HG03439 (cell line): ENCODE results near the gene IFNA13.
A peak's percentile ranks its signal among the peaks of the same experiment; 100 is the strongest.
"Not testable (repeated sequence)": the region's sequence is repeated elsewhere in the genome, so short reads cannot be mapped to it uniquely, and the experiment has no call there.

Experiments
- ATAC-seq: cut with Tn5 transposase; IDR thresholded peaks from one replicate; pipeline ENCODE4 v1.9.1; 2021; ENCODE audit warnings: mild to moderate bottlenecking, moderate library complexity; ENCODE audit not compliant: unreplicated experiment

The IFNA13 gene

DNA sequence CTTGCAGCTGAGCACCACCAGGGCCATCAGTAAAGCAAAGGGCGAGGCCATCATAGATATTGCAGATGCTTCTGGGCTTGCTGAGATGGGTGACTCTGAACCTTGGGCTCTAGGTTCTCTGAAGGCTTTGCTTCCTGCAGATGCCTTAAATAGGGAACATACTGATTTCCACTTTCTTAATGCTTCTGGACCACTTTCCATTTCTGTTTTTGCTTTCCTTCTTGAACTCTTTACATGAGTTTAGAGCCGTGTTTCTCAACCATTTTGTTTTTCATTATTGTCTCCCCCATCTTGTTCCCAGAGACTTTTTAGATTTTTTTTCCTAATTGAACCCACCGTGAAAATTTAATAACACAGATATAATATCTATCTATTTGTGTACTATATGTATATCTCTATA lies at the start of gene IFNA13:
Gene IFNA13 (minus strand): TSS at position 101 of the 400 bp plus-strand sequence. CDS start 47 bp downstream, at position 54.
- ATAC-seq, result no peak

DNA sequence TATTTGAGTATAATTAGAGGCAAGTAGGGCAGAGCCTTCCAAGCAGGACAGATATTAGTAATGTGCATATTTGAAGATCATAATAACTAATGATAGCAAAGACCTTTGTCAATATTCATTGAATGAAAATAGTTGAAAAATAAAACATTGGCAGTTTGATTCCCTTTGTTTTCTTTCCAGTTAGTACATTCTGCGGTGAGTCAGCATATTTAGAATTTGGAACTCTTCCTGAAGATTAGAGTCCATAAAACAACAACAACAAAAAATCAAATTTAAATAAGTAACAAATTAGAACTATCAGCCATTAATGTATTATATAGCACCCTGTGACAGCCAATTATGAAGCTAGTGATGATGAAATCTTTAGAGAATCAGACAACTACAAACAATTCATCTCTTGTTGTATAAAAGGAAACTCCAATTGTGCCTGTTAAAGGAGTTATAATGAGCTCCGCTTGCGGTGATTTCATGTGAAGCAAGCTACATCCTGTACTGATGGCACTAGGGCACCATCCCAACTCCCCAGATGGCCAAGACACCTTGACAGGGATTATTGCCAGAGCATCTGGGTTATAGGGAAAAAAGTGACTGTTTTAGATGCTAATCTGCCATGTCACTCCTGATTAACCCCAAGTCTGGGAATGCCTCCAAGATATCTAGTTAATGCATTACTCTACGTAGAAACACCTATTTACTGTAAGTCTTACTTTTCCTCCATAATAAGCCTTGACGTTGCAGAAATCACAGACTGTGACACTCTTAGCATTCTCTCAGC lies 47.8 kb upstream of the IFNA13 start:
- ATAC-seq, result no peak

DNA sequence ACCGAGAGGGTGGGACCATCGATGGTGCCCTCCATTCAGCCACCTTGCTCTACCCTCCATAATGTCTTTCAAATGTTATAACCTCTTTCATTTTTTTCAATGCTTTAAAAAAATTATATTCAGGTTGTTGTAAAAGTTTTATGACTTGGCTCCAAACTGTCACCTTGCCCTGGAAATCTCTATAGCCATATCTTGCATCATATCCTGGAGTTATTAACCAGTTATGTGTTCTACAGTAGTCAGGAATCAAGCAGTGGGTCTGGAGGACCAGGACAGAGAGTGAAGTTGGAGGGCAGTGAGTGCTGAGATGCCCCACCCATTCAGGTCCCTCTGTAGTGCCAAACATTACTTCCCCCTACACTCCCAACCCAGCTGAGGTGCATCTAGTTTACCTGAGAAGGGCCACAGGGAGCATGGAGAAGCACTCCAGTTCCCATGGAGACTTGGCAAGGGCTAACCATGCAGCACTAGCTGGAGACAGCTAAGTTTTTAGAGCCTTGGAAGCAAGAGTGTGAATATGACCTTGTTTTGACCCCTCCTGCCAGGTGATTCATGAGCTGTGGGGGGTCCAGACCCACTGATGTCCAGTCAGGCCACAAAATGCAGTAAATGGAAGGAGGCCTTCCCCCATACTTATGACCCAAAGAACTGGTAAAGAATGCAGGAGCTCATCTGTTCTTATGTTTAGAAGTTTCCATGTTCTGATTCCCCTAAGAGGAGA lies 46.5 kb upstream of the IFNA13 start:
- no peak for ATAC-seq

DNA sequence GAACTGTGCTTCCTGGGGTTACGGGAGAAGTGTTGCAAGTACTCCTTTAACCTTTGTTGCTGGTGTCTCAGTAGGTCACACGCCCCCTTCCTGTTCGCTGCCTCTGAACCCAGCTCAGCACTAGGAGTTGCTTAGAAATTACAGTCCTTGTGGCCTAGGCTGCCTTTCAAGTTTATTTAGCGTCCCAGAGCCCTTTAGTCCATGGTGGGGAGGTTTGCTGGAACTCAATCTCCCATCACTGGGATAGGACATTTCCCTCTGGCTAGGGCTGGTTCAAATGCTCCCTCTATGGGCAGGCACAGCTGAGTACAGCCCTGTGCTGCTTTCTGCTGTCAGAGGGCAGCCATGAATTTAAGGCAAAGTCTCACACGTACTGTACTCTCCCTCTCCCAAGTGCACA lies 45.8 kb upstream of the IFNA13 start:
- ATAC-seq, result no peak

DNA sequence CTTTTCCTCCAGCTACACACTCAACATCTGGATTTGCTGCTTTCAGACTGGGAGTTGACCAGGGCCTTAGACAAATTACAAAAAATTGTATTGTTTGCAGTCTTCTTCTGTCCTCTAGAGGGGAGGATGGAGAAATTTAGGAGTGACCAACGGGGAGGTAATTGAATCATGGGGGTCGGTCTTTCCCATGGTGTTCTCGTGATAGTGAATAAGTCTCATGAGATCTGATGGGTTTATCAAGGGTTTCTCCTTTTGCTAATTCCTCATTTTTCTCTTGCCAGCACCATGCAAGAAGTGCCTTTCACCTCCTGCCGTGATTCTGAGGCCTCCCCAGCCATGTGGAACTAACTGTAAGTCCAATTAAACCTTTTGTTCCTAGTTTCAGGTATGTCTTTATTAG lies 45.3 kb upstream of the IFNA13 start:
- no peak for ATAC-seq

DNA sequence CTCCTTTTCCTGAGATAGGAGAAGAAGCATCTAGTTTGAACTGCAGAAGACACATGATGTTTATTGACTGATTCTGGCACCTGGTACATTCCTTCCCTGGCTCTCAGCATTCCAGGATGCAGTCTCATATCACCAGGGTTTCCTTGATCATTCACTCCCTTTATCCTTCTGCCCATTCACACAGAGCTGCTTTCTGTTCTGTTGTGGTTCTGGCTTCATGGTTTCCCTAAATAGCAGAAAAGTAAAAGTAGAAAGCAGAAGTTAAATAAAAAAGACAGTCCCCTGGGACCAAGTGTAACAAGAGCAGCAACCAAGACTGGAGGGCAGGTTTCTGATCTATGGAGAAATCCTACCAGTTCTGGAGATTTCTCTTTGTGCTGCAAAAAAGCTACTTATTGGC lies 44.2 kb upstream of the IFNA13 start:
- no peak for ATAC-seq

DNA sequence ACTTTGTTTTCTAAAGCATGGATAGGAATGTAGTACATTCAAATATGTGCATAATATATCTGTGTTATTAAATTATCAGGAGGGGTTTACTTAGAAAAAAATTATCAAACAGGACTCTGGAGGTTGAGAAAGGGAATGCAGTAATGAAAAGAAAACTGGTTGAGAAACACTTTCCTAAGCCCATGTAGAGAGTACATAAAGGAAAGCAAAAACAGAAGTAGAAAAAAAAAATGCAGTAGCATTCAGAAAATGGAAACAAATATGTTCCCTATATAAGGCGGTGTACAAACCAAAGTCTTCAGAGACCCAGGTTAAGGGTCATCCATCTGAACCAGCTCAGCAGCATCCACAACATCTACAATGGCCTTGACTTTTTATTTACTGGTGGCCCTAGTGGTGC lies 41.0 kb upstream of the IFNA13 start, which contains the start of gene IFNA8:
Gene IFNA8 (plus strand): TSS at position 301 of the 400 bp plus-strand sequence. CDS start 60 bp downstream, at position 361.
- ATAC-seq, result no peak

DNA sequence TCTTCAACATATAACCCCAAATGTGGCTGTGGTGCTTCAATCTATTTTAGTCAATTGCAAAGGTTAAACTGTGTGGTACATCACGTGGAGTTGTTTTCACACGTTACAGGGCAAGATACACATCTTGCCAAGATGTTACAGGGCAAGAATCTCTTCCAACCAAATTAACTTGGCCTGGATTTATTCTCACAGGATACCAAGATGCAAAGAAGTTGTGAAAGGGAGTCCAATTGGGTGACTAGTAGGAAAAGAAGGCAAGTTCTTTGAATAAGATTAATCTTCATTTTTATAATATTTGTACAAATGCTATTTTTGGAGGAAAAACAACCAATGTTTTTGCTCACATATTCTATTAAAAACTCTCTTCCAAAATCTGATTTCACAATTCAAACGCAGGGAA lies 36.3 kb upstream of the IFNA13 start:
- no peak for ATAC-seq

DNA sequence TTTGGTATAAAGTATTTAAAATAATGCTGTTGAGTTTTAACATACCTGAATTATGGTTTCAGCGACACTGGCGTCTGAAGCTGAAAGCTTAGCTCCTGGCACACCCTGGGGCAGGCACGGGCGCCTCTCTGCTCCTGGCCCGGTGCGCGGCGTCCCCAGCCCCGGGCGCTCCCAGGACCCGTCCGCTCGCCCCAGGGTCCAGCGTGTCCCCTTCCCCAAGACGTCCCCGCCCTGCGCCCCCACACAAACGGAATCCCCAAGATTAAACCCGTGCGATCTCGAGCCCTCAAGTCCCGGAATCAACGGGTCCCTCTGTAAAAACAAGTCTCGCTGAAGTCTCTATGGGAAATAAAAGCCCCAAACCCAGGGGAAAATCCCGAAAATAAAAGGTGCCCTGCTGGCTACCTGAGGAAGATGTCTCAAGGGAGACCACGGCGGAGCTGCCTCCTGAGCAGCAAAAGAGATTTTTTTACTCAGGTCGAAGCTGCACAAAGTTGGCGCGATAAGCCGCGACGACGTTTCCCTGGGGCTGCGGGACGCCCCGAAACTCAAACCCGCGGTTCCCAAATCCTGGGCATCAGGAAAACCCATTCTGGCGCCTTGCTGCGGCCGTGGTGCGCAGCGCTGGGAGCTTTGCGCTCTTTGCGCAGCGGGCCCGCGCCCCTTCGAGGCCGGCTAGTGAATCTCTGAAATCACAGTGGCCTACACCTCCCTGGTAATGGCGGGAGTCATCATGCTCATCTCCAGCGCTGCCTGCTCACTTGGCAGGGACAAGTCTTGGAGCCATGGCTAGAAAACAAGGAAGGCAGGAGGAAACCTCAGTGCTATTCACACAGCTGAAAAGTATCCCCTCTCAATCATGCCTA lies 34.8 kb upstream of the IFNA13 start:
- ATAC-seq, result no peak

DNA sequence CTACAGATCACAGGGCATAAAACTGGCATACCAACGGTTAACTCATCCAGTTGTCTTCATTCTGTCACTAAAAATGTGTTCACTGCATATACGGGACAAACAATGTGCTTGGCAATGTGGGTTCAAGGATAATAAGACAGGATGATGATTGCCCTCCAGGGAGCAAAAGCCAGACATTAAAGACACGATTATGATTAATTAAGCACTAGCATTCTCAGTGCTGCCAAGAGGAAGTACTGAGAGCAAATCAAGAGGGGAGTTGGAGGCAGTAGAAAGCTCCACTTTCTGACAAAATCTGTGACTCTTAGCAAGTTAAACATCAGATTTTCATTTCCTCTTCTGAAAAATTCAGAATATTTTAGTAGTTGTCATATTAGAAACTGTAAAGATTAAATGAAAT lies 32.1 kb upstream of the IFNA13 start:
- ATAC-seq, result no peak

DNA sequence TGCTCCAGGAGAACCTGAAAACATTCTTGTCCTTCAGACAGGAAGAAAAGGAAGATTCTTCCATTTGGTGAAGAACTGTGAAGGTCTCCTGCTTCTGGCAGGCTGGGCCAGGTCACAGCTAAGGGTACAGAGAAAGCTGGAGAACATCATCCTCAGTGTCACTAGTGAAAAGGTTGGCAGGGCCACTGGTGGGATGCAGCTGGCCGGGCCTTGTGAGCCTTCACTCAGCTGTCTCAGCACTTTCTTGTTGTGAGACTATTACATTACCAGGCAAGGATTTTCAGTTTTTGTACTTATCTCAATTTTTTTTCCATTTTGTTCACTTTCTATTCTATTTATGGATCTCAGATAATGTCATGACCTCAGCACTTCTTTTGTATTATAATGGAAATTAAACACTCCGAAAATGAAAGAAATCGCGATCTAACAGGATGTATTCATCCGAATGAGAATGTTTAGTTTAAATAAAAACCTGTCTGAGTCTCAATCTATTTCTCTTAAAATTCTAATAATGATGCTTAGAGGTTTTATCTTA lies 31.2 kb upstream of the IFNA13 start:
- ATAC-seq, result no peak

DNA sequence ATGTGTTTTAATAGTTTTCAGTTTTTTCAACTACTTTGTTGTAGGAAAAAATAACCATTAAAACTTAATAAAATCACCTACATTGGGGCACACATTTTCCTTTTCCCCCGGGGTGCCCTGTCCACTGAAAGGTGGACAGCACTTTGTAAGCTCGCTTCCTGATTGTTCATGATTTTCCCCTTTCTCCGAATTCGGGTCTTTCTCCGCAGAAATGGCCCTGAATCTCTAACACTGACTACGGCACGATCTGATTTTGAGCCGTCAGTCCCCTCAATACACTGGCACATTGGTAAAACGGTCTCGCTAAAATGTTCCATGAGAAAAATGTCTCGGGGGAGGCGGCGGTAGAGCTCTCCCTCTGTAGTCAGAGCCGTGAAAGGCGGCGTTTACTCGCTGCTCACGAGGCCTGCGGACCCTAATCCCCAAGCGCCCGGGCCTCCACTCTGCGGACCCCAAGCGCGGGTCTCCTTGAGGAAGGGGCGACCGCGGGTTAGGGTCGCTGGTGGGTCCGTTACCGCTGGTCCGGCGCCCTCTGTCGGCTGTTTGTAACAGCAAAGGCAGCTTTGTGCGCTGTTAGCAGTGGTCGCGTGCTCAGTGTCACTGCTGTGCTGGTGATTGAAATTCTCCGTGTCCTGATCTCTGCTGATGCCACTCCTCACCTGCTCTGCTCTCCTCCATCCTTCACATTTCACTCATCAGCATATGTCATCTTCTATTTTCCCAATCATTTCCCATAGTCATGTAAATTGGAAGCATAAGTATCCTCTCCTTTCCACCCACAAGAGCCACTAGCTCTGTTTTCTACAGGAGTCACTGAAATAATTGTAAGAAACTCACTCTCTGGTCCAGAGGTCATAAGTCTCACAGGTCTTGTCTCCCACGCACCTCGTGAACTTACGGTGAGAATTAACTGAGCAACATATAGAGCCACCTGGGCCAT lies 28.2 kb upstream of the IFNA13 start:
- ATAC-seq, result peak; percentile 70

DNA sequence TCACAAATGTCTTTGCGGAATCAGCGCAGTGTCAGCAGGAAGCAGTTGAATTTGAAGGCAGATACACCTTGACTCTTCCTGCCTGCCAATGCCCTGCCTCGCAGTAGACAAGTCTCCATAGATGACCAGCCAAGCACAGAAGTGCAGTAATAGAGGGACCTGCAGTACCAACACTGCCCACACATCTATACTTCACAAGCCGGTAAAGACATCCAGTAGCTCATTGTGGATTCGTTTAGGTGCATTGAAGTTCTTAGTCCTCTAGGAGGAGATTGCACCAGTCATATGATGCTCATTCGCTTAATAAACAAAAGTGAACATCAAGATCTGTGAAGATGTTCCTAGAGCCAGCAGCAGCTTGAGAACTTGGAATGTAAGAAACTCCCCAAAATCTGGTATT lies 24.4 kb upstream of the IFNA13 start:
- ATAC-seq, result peak; percentile 55

DNA sequence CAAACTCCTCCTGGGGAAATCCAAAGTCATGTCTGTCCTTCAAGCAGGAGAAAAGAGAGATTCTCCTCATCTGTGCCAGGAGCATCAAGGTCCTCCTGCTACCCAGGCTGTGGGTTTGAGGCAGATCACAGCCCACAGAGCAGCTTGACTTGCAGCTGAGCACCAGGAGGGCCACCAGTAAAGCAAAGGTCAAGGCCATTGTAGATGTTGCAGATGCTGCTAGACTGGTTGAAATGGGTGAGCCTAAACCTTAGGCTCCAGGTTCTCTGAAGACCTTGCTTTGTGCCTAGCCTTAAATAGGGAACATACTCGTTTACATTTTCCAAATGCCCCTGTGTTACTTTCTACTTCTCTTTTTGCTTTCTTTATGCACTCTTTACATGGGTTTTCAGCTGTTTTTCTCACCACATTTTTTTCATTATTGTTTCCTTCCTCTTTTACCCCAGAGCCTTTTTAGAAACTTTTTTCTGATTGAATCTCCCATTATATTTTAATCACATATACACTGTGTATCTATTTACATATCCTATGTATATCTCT lies 17.3 kb upstream of the IFNA13 start, which contains the start of gene IFNA2:
Gene IFNA2 (minus strand): TSS at position 268 of the 540 bp plus-strand sequence. CDS start 69 bp downstream, at position 199.
- no peak for ATAC-seq

DNA sequence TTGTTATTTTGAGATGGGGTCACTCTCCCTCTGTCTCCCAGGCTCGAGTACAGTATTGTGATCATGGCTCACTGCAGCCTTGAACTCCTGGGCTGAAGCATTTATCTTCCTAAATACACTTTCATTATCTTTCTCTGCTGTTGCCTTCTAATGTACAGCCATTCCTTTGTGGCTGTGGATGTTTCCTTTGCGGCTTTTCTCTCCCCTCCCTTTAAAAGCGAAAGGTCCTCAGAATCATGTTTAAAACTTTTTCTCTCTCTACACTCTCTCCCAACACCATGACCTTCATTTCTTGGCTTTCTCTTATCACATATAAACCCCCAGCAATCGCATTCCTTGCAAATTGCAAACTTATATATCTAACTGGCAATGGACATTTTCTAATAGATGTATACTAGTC lies 15.8 kb upstream of the IFNA13 start:
- no peak for ATAC-seq

DNA sequence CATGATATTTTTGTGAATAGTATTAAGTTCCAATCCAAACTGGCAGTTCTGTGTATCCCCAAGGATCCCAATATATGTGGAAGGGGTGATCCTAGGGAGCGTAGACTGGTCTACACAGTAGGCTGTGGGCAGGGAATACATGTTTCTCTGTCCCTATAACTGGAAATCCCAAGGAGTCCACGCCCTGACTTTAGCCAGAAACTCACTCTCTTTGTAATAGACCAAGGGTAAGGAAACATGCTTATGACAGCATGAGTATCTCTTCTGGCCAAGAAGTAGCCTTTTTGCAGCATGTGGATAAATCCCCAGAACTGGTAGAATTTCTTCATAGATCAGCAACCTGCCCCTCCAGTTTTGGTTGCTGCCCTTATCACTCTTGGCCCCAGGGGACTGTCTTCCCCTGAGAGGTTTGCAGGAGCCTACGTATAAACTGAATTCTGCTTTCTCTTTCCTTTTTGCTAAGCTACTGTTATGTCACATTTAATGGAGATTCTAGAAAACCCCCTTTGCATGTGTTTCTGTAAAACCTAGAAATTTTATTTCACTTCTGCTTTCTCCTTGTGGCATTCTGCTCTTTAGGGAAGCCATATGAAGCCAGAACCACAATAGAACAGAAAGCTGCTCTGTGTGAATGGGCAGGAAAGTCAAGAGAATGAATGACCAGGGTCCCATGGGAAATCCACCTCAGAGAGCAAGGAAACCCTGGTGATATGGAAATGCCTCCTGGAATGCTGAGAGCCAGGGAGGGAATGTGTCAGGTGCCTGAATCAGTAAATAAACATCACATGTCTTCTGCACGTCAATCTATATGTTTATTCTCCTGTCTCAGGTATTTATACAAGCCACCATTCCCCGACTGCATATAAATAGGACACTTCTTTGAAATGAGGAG lies 13.8 kb upstream of the IFNA13 start:
- ATAC-seq, result peak; percentile 99

DNA sequence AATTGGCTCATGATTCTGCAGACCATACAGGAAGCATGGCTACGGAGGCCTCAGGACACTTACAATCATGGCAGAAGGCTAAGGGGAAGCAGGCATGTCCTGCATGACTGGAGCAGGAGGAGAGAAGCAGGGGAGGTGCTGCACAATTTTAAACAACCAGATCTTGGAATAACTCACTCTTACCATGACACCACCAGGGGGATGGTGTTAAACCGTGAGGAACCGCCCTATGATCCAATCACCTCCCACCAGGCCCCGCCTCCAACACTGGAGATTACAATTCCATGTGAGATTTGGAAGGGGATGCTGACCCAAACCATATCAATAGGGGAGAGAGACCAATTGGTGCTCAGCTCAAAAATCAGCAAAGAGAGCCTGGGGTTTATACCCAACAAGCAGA lies 3.6 kb upstream of the IFNA13 start:
- not testable (repeated sequence) for ATAC-seq

DNA sequence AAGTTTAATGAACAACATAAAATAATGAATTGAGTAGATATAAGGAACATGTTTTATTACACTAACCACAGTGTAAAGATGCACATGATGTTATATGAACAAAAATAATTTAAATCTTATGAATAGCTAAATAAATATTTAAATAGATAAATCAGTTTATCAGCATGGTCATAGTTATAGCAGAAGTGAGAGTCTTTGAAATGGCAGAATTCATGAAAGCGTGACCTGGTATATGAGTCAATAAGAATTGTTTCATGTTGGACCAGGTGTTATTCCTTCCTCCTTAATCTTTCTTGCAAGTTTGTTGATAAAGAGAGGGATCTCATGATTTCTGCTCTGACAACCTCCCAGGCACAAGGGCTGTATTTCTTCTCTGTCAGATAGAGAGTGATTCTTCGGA lies 688 bp downstream of the IFNA13 start:
- not testable (repeated sequence) for ATAC-seq

DNA sequence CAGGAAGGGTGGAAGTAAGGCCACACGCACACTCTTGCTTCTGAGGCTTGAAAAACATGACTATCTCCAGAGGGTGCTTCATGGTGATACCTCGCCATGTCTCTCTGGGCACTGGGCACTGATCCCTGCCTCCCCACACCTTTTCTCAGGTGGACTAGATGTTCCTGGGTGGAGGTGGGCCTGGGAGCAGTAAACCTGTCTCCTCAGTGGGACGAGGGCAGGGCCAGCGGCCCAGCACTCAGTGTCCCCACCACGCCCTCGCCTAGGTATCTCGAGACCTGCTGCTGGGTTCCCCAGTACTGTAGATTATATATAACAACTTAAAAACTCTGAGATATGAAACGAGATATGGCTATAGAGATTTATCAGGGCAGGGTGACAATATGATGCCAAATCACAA lies 5.6 kb downstream of the IFNA13 start:
- ATAC-seq, result no peak
